ENCODE data around the gene OR2M2. TPM values are rescaled to one million over a fixed set of nuclear protein-coding genes. Genes with fewer than 3 reads are reported as not detected.

Gene OR2M2
- total and polyA plus RNA-seq, 2 of the 8 experiments (the other 6 are each of a cell fraction or from before 2014, with no cell fraction given): not detected

GRCh38 chr1:248164031-248164430, 10.6 kb upstream of the OR2M2 start:
- no peak overlapping the region for H3K9ac ChIP-seq (replicated peaks in 1 of 4; ENCODE audit: extremely low read depth in 1 of 4, low read depth in 3 of 4, low read length in 3 of 4)
- H3K79me2 ChIP-seq (ENCODE audit: control insufficient read depth in 1 of 2, insufficient read depth in 2 of 2, low read length in 2 of 2): no peaks in the 10 kb centered on the region
- TF ChIP-seq SAP30 (IDR thresholded peaks at IDR 0.05; ENCODE audit: insufficient read depth, insufficient replicate concordance, low read length): no peak
- WGBS, 2 experiments (ENCODE audit: extremely low coverage in 1 of 2, insufficient coverage in 1 of 2, insufficient read length in 1 of 2, insufficient replicate concordance in 2 of 2, low coverage in 1 of 2, low lambda C conversion rate in 2 of 2, missing lambda C conversion rate in 1 of 2): 92% methylated on average over 11 of the region's 12 CpGs; no CpG with 5 or more reads in 1 of the 2 experiments
- no peaks in the 10 kb centered on the region for H4K20me1 ChIP-seq (replicated peaks in 1 of 2; ENCODE audit: control insufficient read depth in 1 of 2, insufficient read depth in 2 of 2, low read length in 2 of 2)
- no peak overlapping the region for H3K27ac ChIP-seq (ENCODE audit: low read depth, low read length)
- no peak overlapping the region for H2BK12ac ChIP-seq (ENCODE audit: low read depth, low read length)
- no peak overlapping the region for H2BK120ac ChIP-seq (replicated peaks; ENCODE audit: low read depth, low read length)
- H3K9me3 ChIP-seq (ENCODE audit: insufficient read depth in 2 of 2, low read depth in 1 of 2, low read length in 1 of 2): peaks cover 37 to 46% of the 10 kb centered on the region in 2 experiments
- H3K56ac ChIP-seq (replicated peaks; ENCODE audit: insufficient read length, low read depth, low read length): no peak overlapping the region
- H2AK5ac ChIP-seq (ENCODE audit: low read depth, low read length): no peak overlapping the region
- no peaks in the 10 kb centered on the region for H3K79me1 ChIP-seq (ENCODE audit: low read depth, low read length)
- H4K91ac ChIP-seq (replicated peaks; ENCODE audit: insufficient read length, low read length): no peak overlapping the region
- CTCF ChIA-PET (ENCODE audit: partially characterized antibody): no interaction called here
- no peaks in the 10 kb centered on the region for H3K23me2 ChIP-seq (ENCODE audit: low read depth, low read length)
- no peak overlapping the region for H4K5ac ChIP-seq (ENCODE audit: insufficient read length, low read depth, low read length)
- H3K27me3 ChIP-seq (replicated peaks in 1 of 4; ENCODE audit: control insufficient read depth in 3 of 4, extremely low read depth in 1 of 4, insufficient read depth in 3 of 4, low read length in 3 of 4): no peaks in the 10 kb centered on the region
- H3K14ac ChIP-seq (ENCODE audit: insufficient read length): no peak overlapping the region
- no peak overlapping the region for H2BK5ac ChIP-seq (ENCODE audit: low read depth, low read length)
- no peak overlapping the region for H2BK15ac ChIP-seq (ENCODE audit: low read length)
- no peak for FAIRE-seq
- no peak overlapping the region for H2BK20ac ChIP-seq (ENCODE audit: low read length)
- H3K4me3 ChIP-seq (ENCODE audit: extremely low read depth in 1 of 4, insufficient read depth in 2 of 4, low read depth in 3 of 4, low read length in 4 of 4): no peak overlapping the region
- H3K36me3 ChIP-seq (ENCODE audit: control insufficient read depth in 2 of 4, insufficient read depth in 4 of 4, low read length in 3 of 4): no peaks in the 10 kb centered on the region; a peak in 1 of 8 replicates
- POLR2A ChIA-PET (ENCODE audit: partially characterized antibody): no interaction called here
- no peak overlapping the region for H3K4me2 ChIP-seq (ENCODE audit: insufficient read depth in 1 of 2, low read depth in 2 of 2, low read length in 2 of 2)
- H4K8ac ChIP-seq (ENCODE audit: extremely low read depth, insufficient read depth, low read length): no peak overlapping the region
- no peak overlapping the region for H3K18ac ChIP-seq (ENCODE audit: extremely low read depth, low read length)
- H3K4ac ChIP-seq (replicated peaks; ENCODE audit: insufficient read length, low read depth, low read length): no peak overlapping the region
- no peak overlapping the region for H2AFZ ChIP-seq (ENCODE audit: low read length)
- no peaks in the 10 kb centered on the region for H3K4me1 ChIP-seq (replicated peaks in 1 of 4; ENCODE audit: control insufficient read depth in 3 of 4, insufficient read depth in 4 of 4, low read length in 3 of 4)
- no peak for DNase-seq (ENCODE audit: low read depth in 1 of 2, low spot score in 2 of 2)
- no peak overlapping the region for H3K23ac ChIP-seq (ENCODE audit: insufficient read length)
